OCI-LY7 (cell line): ENCODE data around the gene RARG. TPM values are rescaled to one million over a fixed set of nuclear protein-coding genes. Genes with fewer than 3 reads are reported as not detected.

ENCODE experiments used
- BruUV-seq: library from RNA; stranded (reverse); fragments of 400-500 nt; replicated peaks from 2 replicates; lab custom pipeline; 2021; lab: Mats Ljungman, UMichigan
- CTCF ChIA-PET: fragments of 300-600 bp; sonication (Branson Sonifier 250); formaldehyde crosslinking; loops from one replicate; lab custom pipeline; 2022; ENCODE audit warnings: antibody characterized with exemption; ENCODE audit not compliant: unreplicated experiment; lab: Charles Lee
- POLR2A ChIA-PET: fragments of 300-600 bp; sonication (Branson Sonifier 250); formaldehyde crosslinking; loops from one replicate; lab custom pipeline; 2022; ENCODE audit warnings: antibody characterized with exemption; lab: Charles Lee
- DNase-seq: peaks from one replicate; pipeline ENCODE4 v3.0.0-alpha.2; 2015; ENCODE audit warnings: low spot score
- H2AFZ ChIP-seq: fragments of 200-600 bp; sonication (generic), shearing (Covaris generic); 2 replicates; pipeline ENCODE4 v1.6.1; 2014; ENCODE audit warnings: mild to moderate bottlenecking, antibody characterized with exemption, low read length, moderate library complexity
- H3K27ac ChIP-seq: fragments of 200-600 bp; sonication (generic); 2 replicates; pipeline ENCODE4 v1.5.1; 2014; ENCODE audit warnings: mixed run types, low read depth, mild to moderate bottlenecking, moderate library complexity, low read length, inconsistent platforms; ENCODE audit not compliant: poor library complexity, severe bottlenecking
- H3K36me3 ChIP-seq: fragments of 200-600 bp; sonication (generic); 2 replicates; pipeline ENCODE4 v1.6.1; 2014; ENCODE audit warnings: mild to moderate bottlenecking, antibody characterized with exemption, low read length, moderate library complexity, mixed read lengths; ENCODE audit not compliant: insufficient read depth
- H3K4me1 ChIP-seq: fragments of 200-600 bp; sonication (generic); 2 replicates; pipeline ENCODE4 v1.5.1; 2014; ENCODE audit warnings: mild to moderate bottlenecking, low read length; ENCODE audit not compliant: insufficient read depth, poor library complexity, severe bottlenecking
- H3K4me2 ChIP-seq: fragments of 200-600 bp; sonication (generic); 2 replicates; pipeline ENCODE4 v1.6.1; 2014; ENCODE audit warnings: mild to moderate bottlenecking, low read length
- H3K4me3 ChIP-seq: fragments of 200-600 bp; sonication (generic); 2 replicates; pipeline ENCODE4 v1.5.1; 2014; ENCODE audit warnings: mild to moderate bottlenecking, low read depth, low read length; ENCODE audit not compliant: poor library complexity, severe bottlenecking
- H3K79me2 ChIP-seq: fragments of 200-600 bp; sonication (generic); 2 replicates; pipeline ENCODE4 v1.6.1; 2016; ENCODE audit warnings: low read depth, mild to moderate bottlenecking, low read length, moderate library complexity, mixed read lengths; ENCODE audit not compliant: insufficient read depth
- H3K9me2 ChIP-seq: fragments of 200-600 bp; sonication (generic); 2 replicates; pipeline ENCODE4 v1.6.1; 2016; ENCODE audit warnings: mild to moderate bottlenecking, low read length, mixed read lengths; ENCODE audit not compliant: insufficient read depth
- H3K9me3 ChIP-seq: fragments of 200-600 bp; sonication (generic); 2 replicates; pipeline ENCODE4 v1.6.1; 2014; ENCODE audit warnings: mild to moderate bottlenecking, mixed run types, low read length, mixed read lengths
- H4K20me1 ChIP-seq: fragments of 200-600 bp; sonication (generic); 2 replicates; pipeline ENCODE4 v1.6.1; 2014; ENCODE audit warnings: mild to moderate bottlenecking, antibody characterized with exemption, low read length, moderate library complexity, mixed read lengths; ENCODE audit not compliant: insufficient read depth
- EZH2phosphoT487 ChIP-seq: fragments of 200-600 bp; sonication (generic); IDR thresholded peaks from 2 replicates; pipeline ENCODE4 v1.6.1; 2018; ENCODE audit warnings: low read depth, borderline replicate concordance, mild to moderate bottlenecking, mixed run types, antibody characterized with exemption, low read length, moderate library complexity, mixed read lengths
- intact Hi-C: fragments of 100-400 bp; cut with micrococcal nuclease; formaldehyde crosslinking; loops from one replicate; pipeline ENCODE4 v1.10.0; 2022; ENCODE audit not compliant: unreplicated experiment
- total RNA-seq, 2 experiments: library from RNA; depleted of rRNA in 1 of 2; stranded (reverse); fragments of >200 nt in 1 of 2; shearing (Covaris generic) in 1 of 2; gene quantifications; 2 replicates each; pipeline ENCODE4 v1.2.3, GENCODE V29; 2014 to 2022
- TF ChIP-seq, protein P1 (sequence below): fragments of 200-600 bp; sonication (generic); conservative IDR thresholded peaks from 2 replicates; pipeline ENCODE4 v1.5.1; 2014; ENCODE audit warnings: mild to moderate bottlenecking, antibody characterized with exemption, low read length, moderate library complexity, mixed read lengths

RARG gene
- total RNA-seq, 2 experiments from 2014 or later: 7.0 to 8.4 TPM

GRCh38 chr12:53190108-53190729 is 41.8 kb downstream of the RARG start:
- Histone ChIP-seq H3K4me2 (no peak overlapping the region), H4K20me1 (no peaks in the 10 kb centered on the region), H3K9me2 (no peaks in the 10 kb centered on the region), H3K9me3 (no peaks in the 10 kb centered on the region), H2AFZ (no peak overlapping the region), H3K79me2 (no peaks in the 10 kb centered on the region), H3K4me3 (no peak overlapping the region), H3K36me3 (peaks cover 96% of the 10 kb centered on the region), H3K4me1 (peaks cover 4% of the 10 kb centered on the region), H3K27ac (no peak overlapping the region)
- no TSS peak for BruUV-seq
- ChIA-PET POLR2A (interaction anchor here (0.6 kb wide), 2 partner anchors 9 to 127 kb away, joined by 3 to 4 read pairs; no protein-coding TSS in a partner anchor), CTCF (no interaction called here)
- TF ChIP-seq EZH2phosphoT487: no peak
- TF ChIP-seq, protein P1, sequence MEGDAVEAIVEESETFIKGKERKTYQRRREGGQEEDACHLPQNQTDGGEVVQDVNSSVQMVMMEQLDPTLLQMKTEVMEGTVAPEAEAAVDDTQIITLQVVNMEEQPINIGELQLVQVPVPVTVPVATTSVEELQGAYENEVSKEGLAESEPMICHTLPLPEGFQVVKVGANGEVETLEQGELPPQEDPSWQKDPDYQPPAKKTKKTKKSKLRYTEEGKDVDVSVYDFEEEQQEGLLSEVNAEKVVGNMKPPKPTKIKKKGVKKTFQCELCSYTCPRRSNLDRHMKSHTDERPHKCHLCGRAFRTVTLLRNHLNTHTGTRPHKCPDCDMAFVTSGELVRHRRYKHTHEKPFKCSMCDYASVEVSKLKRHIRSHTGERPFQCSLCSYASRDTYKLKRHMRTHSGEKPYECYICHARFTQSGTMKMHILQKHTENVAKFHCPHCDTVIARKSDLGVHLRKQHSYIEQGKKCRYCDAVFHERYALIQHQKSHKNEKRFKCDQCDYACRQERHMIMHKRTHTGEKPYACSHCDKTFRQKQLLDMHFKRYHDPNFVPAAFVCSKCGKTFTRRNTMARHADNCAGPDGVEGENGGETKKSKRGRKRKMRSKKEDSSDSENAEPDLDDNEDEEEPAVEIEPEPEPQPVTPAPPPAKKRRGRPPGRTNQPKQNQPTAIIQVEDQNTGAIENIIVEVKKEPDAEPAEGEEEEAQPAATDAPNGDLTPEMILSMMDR: peak; percentile 81
- intact Hi-C loops: loop anchor here (1.0 kb wide), 1 partner anchor 31 kb away; no protein-coding TSS in a partner anchor
- DNase-seq: peak; percentile 57

DNA sequence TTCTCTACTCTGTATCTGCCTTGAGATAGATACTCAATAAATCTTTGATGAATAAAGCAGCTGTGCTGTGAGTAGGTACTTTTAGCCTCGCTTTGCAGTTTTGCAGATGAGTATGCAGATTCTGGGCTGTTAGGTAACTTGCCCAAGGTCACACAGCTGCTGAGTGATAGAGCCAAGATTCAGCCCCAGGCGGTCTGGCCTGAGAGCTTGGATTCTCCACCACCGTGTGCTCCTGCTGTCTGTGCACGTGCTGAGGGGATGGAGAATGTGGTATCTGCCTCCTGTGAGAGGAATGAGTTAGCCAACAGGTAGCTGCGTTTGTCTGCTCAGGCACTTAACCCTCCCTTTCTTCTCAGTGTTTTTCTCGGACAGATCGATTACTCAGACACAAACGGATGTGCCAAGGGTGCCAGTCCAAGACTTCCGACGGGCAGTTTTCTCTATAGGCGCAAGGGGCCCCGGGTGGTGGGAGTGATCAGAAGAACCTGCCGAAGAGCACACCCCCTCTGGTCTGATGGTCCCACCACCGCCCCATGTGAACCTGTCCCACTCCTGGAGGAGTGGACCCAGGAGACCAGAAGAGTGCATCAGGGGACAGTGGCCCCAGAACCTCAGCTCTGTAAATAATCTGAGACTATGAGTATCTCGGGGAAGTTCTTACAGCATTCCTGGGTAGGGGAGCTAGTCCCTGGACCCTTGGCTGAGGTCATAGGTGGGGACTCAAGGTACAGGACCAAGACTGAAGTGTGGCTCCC is 44.7 kb downstream of the RARG start:
- no peak overlapping the region for H2AFZ ChIP-seq
- intact Hi-C loops: no loop called here

More for the DNA sequence above, 44.7 kb downstream of the RARG start:
- no peak for DNase-seq
- TSS peak; percentile 6 for BruUV-seq
- Histone ChIP-seq H3K36me3 (peaks cover 95% of the 10 kb centered on the region), H3K4me3 (no peak overlapping the region), H3K79me2 (peaks cover 16% of the 10 kb centered on the region), H3K27ac (no peak overlapping the region), H3K9me3 (no peaks in the 10 kb centered on the region), H3K4me2 (no peak overlapping the region), H3K4me1 (peaks cover 29% of the 10 kb centered on the region), H3K9me2 (no peaks in the 10 kb centered on the region), H4K20me1 (no peaks in the 10 kb centered on the region)
- CTCF ChIA-PET: interaction anchor here (0.5 to 1.6 kb wide), 3 partner anchors 11 to 313 kb away, joined by 3 to 9 read pairs (median 3); no protein-coding TSS in a partner anchor
- TF ChIP-seq EZH2phosphoT487: no peak
- TF ChIP-seq, protein P1: no peak
- POLR2A ChIA-PET: interaction anchor here (0.5 to 1.1 kb wide), 7 partner anchors 13 to 108 kb away, joined by 3 to 5 read pairs (median 4); partner anchors contain the start of genes ITGB7 and SPRYD3
